ENCODE results near the gene LBP. TPM values are rescaled to one million over a fixed set of nuclear protein-coding genes. Genes with fewer than 3 reads are reported as not detected.

LBP gene
- total RNA-seq, 1 donor from 2014 or later: not detected

DNA sequence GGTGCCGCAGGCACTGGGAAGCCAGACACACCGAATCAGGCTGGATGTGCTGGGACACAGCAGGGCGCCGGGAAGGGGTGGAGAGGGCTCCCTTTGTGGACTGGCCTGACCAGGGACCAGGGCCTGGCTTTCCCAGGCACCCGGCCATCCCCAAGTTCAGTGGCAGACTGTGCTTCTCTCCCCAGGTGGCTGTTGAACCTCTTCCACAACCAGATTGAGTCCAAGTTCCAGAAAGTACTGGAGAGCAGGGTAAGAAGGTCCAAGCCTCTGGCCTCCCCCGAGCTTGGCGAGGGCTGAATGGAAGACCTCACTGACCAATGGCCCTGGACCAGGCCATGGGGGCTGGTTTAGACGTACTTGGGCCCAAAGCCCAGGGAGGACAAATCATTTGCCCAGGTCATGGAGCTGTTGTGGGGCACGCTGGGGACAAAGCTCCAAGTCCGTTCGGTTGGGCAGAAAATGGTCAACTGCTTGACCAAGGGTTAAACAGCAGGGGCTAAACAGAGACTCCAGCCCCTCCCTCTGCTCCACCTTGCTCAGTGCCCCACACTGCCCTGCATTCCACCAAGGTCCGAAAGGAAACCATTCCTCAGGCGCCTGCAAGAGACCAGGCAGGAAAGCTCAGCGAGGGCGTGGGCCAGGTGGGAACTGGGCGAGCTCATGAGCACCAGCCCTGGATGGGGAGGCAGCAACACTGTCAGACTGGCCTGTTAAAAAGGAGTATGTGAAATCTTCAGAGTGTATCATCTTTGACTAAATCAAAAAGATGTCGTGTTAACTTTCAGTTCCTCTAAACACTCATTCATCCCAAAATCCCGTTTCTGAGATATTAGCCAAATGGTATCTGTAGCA is 9.1 kb downstream of the LBP start:
- H3K4me3 ChIP-seq (ENCODE audit: low read depth, low read length): no peak overlapping the region
- TF ChIP-seq CTCF (conservative IDR thresholded peaks at IDR 0.05; ENCODE audit: low read depth, low read length): no peak
- DNase-seq (ENCODE audit: low read depth): no peak

GRCh38 chr20:38357653-38358207 is 11.4 kb downstream of the LBP start:
- DNase-seq (ENCODE audit: low read depth): no peak
- no peak for TF ChIP-seq CTCF (conservative IDR thresholded peaks at IDR 0.05; ENCODE audit: low read depth, low read length)
- H3K4me3 ChIP-seq (ENCODE audit: low read depth, low read length): no peak overlapping the region

- no peak overlapping the region for H3K4me3 ChIP-seq (ENCODE audit: low read depth, low read length)
- DNase-seq (ENCODE audit: low read depth): no peak
- no peak for TF ChIP-seq CTCF (conservative IDR thresholded peaks at IDR 0.05; ENCODE audit: low read depth, low read length)
Observed at GRCh38 chr20:38358556-38358955, 12.3 kb downstream of the LBP start.

DNA sequence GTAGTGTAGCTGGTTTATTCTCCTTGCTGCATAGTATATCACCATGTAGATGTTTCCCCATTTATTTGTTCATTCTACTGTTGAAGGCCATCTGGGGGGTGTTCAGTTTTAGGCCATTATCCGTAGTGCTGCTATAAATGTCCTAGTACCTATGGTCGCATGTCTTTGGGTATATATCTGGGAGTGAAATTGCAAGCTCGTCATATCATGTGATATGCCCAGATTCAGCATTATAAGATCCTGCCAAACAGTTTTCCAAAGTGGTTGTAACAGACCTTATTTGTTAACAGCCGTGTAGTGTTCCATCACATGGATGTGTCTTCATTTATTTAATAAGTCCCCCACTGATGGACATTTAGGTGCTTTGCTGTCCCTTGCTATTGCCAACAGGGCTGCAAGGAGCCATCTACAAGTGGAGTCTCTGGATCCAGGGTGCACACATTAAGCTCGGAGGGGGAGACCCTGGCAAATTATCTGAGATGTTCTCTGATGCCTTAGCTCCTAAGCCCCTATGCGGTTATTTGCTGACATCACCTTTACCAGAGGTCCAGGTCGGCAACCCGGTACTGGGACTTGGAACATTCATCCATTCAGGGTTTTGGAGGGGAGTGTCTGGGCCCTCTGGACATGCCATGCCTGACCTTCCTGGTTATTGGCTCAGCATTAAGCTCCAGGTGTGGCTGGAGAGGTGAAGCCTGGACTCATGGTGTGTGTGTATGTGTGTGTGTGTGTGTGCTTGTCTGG is 16.9 kb downstream of the LBP start:
- H3K4me3 ChIP-seq (ENCODE audit: low read depth, low read length): no peak overlapping the region
- DNase-seq (ENCODE audit: low read depth): no peak
- TF ChIP-seq CTCF (conservative IDR thresholded peaks at IDR 0.05; ENCODE audit: low read depth, low read length): no peak

GRCh38 chr20:38369389-38369788 is 23.1 kb downstream of the LBP start:
- no peak for DNase-seq (ENCODE audit: low read depth)
- H3K4me3 ChIP-seq (ENCODE audit: low read depth, low read length): no peak overlapping the region
- TF ChIP-seq CTCF (conservative IDR thresholded peaks at IDR 0.05; ENCODE audit: low read depth, low read length): no peak

GRCh38 chr20:38372806-38373205 is 26.5 kb downstream of the LBP start:
- no peak for TF ChIP-seq CTCF (conservative IDR thresholded peaks at IDR 0.05; ENCODE audit: low read depth, low read length)
- DNase-seq (ENCODE audit: low read depth): no peak
- H3K4me3 ChIP-seq (ENCODE audit: low read depth, low read length): no peak overlapping the region

All from epithelial cell of proximal tubule (primary cell).